ENCODE measurements around the gene TMEM170A. TPM values are rescaled to one million over a fixed set of nuclear protein-coding genes. Genes with fewer than 3 reads are reported as not detected.
"Not testable (repeated sequence)": the region's sequence is repeated elsewhere in the genome, so short reads cannot be mapped to it uniquely, and the experiment has no call there.

TMEM170A gene
- total and polyA plus RNA-seq, 2 of the 13 experiments (the other 11 are each of a cell fraction or from before 2014, with no cell fraction given) = 35.7 to 39.7 TPM

DNA sequence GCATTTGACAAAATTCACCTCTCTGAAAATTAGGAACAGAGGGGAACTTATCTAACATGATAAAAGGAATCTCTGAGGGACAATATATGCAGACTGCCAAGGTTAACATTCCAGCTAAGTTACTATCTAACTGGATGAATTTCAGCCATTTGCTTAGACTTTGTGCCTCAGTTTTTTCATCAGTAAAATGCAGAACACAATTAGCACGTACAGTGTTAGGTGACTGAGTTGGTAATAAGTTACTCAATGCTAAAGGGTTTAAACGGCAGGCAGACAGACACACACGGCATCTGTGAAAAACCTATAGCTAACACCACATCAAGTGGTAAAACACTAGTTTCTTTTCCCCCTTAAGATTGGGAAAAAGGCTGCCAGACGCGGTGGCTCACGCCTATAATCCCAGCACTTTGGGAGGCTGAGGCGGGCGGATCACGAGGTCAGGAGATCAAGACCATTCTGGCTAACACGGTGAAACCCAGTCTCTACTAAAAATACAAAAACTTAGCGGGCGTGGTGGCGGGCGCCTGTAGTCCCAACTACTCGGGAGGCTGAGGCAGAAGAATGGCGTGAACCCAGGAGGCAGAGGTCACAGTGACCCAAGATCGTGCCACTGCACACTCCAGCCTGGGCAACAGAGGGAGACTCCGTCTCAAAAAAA lies 40.3 kb downstream of the TMEM170A start (continued):
- TF ChIP-seq, protein P1, sequence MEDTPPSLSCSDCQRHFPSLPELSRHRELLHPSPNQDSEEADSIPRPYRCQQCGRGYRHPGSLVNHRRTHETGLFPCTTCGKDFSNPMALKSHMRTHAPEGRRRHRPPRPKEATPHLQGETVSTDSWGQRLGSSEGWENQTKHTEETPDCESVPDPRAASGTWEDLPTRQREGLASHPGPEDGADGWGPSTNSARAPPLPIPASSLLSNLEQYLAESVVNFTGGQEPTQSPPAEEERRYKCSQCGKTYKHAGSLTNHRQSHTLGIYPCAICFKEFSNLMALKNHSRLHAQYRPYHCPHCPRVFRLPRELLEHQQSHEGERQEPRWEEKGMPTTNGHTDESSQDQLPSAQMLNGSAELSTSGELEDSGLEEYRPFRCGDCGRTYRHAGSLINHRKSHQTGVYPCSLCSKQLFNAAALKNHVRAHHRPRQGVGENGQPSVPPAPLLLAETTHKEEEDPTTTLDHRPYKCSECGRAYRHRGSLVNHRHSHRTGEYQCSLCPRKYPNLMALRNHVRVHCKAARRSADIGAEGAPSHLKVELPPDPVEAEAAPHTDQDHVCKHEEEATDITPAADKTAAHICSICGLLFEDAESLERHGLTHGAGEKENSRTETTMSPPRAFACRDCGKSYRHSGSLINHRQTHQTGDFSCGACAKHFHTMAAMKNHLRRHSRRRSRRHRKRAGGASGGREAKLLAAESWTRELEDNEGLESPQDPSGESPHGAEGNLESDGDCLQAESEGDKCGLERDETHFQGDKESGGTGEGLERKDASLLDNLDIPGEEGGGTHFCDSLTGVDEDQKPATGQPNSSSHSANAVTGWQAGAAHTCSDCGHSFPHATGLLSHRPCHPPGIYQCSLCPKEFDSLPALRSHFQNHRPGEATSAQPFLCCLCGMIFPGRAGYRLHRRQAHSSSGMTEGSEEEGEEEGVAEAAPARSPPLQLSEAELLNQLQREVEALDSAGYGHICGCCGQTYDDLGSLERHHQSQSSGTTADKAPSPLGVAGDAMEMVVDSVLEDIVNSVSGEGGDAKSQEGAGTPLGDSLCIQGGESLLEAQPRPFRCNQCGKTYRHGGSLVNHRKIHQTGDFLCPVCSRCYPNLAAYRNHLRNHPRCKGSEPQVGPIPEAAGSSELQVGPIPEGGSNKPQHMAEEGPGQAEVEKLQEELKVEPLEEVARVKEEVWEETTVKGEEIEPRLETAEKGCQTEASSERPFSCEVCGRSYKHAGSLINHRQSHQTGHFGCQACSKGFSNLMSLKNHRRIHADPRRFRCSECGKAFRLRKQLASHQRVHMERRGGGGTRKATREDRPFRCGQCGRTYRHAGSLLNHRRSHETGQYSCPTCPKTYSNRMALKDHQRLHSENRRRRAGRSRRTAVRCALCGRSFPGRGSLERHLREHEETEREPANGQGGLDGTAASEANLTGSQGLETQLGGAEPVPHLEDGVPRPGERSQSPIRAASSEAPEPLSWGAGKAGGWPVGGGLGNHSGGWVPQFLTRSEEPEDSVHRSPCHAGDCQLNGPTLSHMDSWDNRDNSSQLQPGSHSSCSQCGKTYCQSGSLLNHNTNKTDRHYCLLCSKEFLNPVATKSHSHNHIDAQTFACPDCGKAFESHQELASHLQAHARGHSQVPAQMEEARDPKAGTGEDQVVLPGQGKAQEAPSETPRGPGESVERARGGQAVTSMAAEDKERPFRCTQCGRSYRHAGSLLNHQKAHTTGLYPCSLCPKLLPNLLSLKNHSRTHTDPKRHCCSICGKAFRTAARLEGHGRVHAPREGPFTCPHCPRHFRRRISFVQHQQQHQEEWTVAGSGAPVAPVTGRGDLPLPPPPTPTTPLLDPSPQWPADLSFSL (CRISPR knock-in tag; IDR thresholded peaks at IDR 0.05) = peak; percentile 16; the same call in 1 of the 2 replicates
- TF ChIP-seq, protein P2, sequence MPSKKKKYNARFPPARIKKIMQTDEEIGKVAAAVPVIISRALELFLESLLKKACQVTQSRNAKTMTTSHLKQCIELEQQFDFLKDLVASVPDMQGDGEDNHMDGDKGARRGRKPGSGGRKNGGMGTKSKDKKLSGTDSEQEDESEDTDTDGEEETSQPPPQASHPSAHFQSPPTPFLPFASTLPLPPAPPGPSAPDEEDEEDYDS (CRISPR knock-in tag; IDR thresholded peaks at IDR 0.05) = peak; percentile 36; the same call in 1 of the 2 replicates
- TF ChIP-seq ZMYM3 (CRISPR knock-in tag; IDR thresholded peaks at IDR 0.05) (peak; percentile 82), ZFX (CRISPR knock-in tag; IDR thresholded peaks at IDR 0.05; ENCODE audit: low read depth) (peak; percentile 13; the same call in 1 of the 2 replicates), CREM (IDR thresholded peaks at IDR 0.05) (peak; percentile 27; the same call in 1 of the 2 replicates), SAP130 (CRISPR knock-in tag; IDR thresholded peaks at IDR 0.05; ENCODE audit: low read depth) (peak; percentile 73), BORCS8-MEF2B (CRISPR knock-in tag; IDR thresholded peaks at IDR 0.05) (peak; percentile 56; the same call in 1 of the 2 replicates), ZNF619 (CRISPR knock-in tag; IDR thresholded peaks at IDR 0.05) (peak; percentile 78; the same call in 1 of the 2 replicates), BRCA1 (CRISPR knock-in tag; IDR thresholded peaks at IDR 0.05) (peak; percentile 36; the same call in 1 of the 2 replicates), EP300 (IDR thresholded peaks at IDR 0.05; ENCODE audit: low read depth in 2 of 2, low read length in 2 of 2) (peak in 1 of 2 experiments; percentile 53; a peak in 1 of 4 replicates), EP300 (CRISPR knock-in tag; IDR thresholded peaks at IDR 0.05; ENCODE audit: borderline replicate concordance) (peak; percentile 46; the same call in 1 of the 2 replicates), ZSCAN9 (CRISPR knock-in tag; IDR thresholded peaks at IDR 0.05; ENCODE audit: borderline replicate concordance) (peak; percentile 29; the same call in 1 of the 2 replicates)
- TF ChIP-seq, protein P3, sequence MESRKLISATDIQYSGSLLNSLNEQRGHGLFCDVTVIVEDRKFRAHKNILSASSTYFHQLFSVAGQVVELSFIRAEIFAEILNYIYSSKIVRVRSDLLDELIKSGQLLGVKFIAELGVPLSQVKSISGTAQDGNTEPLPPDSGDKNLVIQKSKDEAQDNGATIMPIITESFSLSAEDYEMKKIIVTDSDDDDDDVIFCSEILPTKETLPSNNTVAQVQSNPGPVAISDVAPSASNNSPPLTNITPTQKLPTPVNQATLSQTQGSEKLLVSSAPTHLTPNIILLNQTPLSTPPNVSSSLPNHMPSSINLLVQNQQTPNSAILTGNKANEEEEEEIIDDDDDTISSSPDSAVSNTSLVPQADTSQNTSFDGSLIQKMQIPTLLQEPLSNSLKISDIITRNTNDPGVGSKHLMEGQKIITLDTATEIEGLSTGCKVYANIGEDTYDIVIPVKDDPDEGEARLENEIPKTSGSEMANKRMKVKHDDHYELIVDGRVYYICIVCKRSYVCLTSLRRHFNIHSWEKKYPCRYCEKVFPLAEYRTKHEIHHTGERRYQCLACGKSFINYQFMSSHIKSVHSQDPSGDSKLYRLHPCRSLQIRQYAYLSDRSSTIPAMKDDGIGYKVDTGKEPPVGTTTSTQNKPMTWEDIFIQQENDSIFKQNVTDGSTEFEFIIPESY (CRISPR knock-in tag; IDR thresholded peaks at IDR 0.05) = peak; percentile 59
- TF ChIP-seq CREM (CRISPR knock-in tag; IDR thresholded peaks at IDR 0.05) = not testable (repeated sequence)
- TF ChIP-seq, protein P4, sequence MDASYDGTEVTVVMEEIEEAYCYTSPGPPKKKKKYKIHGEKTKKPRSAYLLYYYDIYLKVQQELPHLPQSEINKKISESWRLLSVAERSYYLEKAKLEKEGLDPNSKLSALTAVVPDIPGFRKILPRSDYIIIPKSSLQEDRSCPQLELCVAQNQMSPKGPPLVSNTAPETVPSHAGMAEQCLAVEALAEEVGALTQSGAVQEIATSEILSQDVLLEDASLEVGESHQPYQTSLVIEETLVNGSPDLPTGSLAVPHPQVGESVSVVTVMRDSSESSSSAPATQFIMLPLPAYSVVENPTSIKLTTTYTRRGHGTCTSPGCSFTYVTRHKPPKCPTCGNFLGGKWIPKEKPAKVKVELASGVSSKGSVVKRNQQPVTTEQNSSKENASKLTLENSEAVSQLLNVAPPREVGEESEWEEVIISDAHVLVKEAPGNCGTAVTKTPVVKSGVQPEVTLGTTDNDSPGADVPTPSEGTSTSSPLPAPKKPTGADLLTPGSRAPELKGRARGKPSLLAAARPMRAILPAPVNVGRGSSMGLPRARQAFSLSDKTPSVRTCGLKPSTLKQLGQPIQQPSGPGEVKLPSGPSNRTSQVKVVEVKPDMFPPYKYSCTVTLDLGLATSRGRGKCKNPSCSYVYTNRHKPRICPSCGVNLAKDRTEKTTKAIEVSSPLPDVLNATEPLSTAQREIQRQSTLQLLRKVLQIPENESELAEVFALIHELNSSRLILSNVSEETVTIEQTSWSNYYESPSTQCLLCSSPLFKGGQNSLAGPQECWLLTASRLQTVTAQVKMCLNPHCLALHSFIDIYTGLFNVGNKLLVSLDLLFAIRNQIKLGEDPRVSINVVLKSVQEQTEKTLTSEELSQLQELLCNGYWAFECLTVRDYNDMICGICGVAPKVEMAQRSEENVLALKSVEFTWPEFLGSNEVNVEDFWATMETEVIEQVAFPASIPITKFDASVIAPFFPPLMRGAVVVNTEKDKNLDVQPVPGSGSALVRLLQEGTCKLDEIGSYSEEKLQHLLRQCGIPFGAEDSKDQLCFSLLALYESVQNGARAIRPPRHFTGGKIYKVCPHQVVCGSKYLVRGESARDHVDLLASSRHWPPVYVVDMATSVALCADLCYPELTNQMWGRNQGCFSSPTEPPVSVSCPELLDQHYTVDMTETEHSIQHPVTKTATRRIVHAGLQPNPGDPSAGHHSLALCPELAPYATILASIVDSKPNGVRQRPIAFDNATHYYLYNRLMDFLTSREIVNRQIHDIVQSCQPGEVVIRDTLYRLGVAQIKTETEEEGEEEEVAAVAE (CRISPR knock-in tag; IDR thresholded peaks at IDR 0.05; ENCODE audit: borderline replicate concordance) = 0 out of 2 replicates have a peak, but pooled peaks have one; percentile 26
